Measurements from ENCODE around the gene KLHL1.

DNA sequence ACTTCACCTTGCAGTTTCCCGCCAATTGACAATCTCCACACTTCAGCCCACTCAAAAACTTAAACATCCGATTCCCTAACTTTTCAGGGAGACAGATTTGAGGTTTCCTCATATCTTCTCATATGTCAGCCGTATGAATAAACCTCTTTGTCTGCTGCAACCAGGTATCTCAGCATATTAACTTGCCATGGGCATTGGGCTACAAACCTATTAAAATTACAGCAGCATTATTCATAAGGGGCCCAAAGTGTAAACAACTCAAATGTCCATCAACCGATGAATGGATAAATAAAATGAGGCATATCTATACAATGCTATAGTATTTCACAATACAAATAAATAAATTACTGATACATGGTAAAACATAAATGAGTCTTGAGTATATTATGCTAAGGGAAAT is 180.0 kb downstream of the KLHL1 start:
- TF ChIP-seq EZH2 (IDR thresholded peaks at IDR 0.05; ENCODE audit: insufficient read depth, poor library complexity, severe bottlenecking) (no peak), EZH2phosphoT487 (IDR thresholded peaks at IDR 0.05; ENCODE audit: insufficient read depth, low read depth) (no peak)

Measured in GM23248 (cell line).